Activated CD4-positive, alpha-beta T cell treated with anti-CD3 and anti-CD28 coated beads, Interleukin-2, amount 50 U/mL, for 24 hours (primary cell): ENCODE results near the gene YWHAH.
A peak's percentile ranks its signal among the peaks of the same experiment; 100 is the strongest.

Experiments used
- DNase-seq, 2 donors: peaks; one replicate each; pipeline ENCODE4 v3.0.0-alpha.2; 2020; ENCODE audit warnings: low read depth in 1 of 2, low spot score in 1 of 2

Gene YWHAH

GRCh38 chr22:31922534-31922933, 21.8 kb upstream of the YWHAH start:
- no peak for DNase-seq

- DNase-seq, result no peak
These were observed 21.2 kb upstream of the YWHAH start for GRCh38 chr22:31923136-31923535.

- DNase-seq, result no peak
These were observed 20.6 kb upstream of the YWHAH start for GRCh38 chr22:31923747-31924146.

GRCh38 chr22:31925056-31925455, 19.3 kb upstream of the YWHAH start:
- no peak for DNase-seq

- DNase-seq, result no peak
These were observed 18.3 kb upstream of the YWHAH start for GRCh38 chr22:31926024-31926423.

- no peak for DNase-seq
These were observed 17.4 kb upstream of the YWHAH start for GRCh38 chr22:31926969-31927368.

- DNase-seq, result no peak
These were observed 16.8 kb upstream of the YWHAH start for GRCh38 chr22:31927562-31927961.

- no peak for DNase-seq
These were observed 15.0 kb upstream of the YWHAH start for GRCh38 chr22:31929167-31929930.

- no peak for DNase-seq
These were observed 11.5 kb upstream of the YWHAH start for GRCh38 chr22:31932863-31933262.

GRCh38 chr22:31933406-31933805, 10.9 kb upstream of the YWHAH start:
- no peak for DNase-seq

GRCh38 chr22:31933816-31934482, 10.4 kb upstream of the YWHAH start:
- no peak for DNase-seq

GRCh38 chr22:31935961-31936635, 8.2 kb upstream of the YWHAH start:
- no peak for DNase-seq

GRCh38 chr22:31937341-31937740, 7.0 kb upstream of the YWHAH start:
- no peak for DNase-seq

- no peak for DNase-seq
These were observed 6.0 kb upstream of the YWHAH start for GRCh38 chr22:31938296-31938695.

- DNase-seq, result no peak
These were observed 3.8 kb upstream of the YWHAH start for GRCh38 chr22:31940506-31940905.

GRCh38 chr22:31942091-31942490, 2.2 kb upstream of the YWHAH start:
- no peak for DNase-seq

GRCh38 chr22:31943206-31943977, 943 bp upstream of the YWHAH start:
- DNase-seq, result peak in 1 of 2 donors; percentile 2

- no peak for DNase-seq
These were observed 536 bp downstream of the YWHAH start for GRCh38 chr22:31944700-31945442.

GRCh38 chr22:31945443-31945855, 1.1 kb downstream of the YWHAH start:
- no peak for DNase-seq

- no peak for DNase-seq
These were observed 1.8 kb downstream of the YWHAH start for GRCh38 chr22:31945971-31946680.
